GM19467 (cell line): Measurements from ENCODE around the gene MYO19.
"Not testable (repeated sequence)": the region's sequence is repeated elsewhere in the genome, so short reads cannot be mapped to it uniquely, and the experiment has no call there.

Source experiments
- ATAC-seq: cut with Tn5 transposase; IDR thresholded peaks from one replicate; pipeline ENCODE4 v1.9.1; 2021; ENCODE audit warnings: mild to moderate bottlenecking, moderate library complexity; ENCODE audit not compliant: unreplicated experiment

Gene MYO19

DNA sequence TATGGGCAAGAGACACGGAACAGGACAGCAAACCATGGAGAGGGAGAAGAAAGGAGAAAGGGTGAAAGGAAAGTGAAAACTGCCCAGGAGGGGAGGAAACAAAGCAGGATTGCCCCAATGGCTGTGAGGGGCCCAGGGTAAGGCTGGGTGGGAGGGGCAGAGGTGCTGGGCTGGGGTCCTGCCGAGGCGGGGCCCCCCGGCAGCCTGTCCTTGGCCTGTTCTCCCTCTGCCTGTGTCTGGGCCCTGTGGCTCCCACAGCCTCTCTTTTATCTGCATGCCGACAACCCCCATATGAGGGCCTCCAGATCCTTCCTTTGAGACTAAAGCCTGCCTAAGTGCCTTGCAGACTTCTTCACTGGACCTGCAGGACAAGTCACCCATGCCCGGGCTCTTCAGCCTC is 32.7 kb downstream of the MYO19 start:
- no peak for ATAC-seq

DNA sequence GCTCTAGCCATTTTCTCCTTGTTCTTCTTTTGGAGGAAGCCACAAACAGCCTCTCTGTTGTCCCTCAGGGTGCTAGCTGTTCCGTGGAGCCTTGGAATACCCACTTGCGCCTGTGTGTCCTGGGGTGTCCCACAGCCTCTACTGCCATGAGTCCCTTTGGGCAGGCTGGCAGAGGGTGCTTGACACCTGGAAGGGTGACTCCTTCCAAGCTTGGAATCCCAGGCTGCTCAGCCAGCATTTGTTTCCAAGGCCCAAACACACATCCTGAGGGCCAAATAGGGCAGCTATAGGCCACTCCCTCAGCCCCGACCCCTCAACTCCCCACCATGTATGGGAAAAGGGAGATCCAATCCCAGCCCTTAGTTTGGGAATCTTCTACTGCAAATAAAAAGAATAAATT is 33.3 kb downstream of the MYO19 start:
- no peak for ATAC-seq

DNA sequence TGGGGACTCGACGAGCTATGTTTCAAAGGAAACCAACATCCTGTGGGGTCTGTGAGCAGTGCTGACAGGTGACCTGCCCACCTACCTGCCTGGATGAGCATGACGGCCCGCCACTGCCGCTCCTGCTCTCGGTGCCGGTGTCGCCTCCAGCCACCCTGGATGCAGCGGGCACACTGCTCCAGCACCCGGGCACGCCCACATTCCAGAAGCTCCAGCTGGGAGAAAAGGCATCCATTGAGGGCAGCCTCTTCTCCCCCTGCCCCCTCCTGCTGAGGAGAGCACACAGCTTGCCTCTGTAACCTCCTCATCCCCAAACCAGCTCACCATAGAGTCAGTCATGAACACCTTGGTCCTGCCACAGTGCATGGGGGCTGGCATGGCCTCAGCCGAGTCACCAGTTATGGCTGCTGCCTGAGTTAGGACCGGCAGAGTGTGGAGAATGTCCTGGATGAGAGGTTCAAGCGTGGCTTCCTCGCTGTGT is 33.9 kb downstream of the MYO19 start:
- no peak for ATAC-seq

DNA sequence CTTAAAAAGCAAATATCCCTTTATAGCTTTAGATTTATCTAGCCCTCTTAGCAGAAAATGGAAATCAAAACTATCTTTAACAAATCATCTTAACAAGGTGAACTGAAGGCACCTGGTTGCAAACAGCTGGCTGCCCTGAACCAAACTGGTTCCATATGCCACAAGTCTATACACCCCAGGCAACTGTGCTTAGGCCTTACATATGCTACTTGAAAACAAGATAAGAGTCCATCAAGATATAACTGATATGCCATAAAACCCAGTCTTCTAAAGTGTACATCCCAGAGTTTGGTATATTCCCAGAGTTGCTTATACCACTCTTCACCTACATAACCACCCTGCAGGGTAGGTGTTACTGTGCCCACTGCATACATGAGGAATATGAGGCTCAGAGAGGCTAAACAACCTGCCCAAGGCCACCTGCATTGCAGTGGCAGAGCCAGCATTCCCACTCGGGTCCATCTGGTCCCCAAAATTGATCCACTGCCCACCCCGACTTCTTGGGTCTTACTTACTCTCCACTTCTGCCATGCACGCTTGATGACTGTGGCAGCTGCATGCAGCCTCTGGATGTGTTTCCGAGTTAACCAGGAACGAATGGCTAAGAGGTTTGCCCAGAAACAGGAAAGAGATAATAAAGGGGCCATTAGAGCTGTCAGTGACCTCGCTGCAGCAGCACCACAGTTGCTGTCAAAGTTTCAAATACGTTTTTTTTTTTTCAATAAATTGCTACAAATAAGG is 35.9 kb downstream of the MYO19 start:
- no peak for ATAC-seq

DNA sequence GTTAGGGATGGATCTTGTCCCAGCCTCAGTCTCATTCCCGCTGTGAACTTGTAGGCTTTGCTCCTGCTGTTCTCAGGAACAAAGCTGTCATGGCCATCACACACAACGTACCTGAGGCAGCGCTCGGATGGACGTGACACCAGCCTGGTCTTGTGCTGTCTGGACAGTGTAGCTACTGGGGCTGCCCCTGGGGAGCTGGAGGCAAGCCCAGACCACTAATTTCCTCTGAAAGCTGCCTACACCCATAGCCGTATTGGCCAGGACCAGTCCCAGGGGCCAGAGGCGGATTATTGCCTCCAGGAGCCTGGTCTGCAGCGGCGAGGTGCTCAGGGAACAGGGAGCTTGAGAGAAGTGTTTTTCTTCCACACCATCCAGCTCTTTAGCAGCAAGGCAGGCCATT is 36.5 kb downstream of the MYO19 start:
- ATAC-seq: no peak

DNA sequence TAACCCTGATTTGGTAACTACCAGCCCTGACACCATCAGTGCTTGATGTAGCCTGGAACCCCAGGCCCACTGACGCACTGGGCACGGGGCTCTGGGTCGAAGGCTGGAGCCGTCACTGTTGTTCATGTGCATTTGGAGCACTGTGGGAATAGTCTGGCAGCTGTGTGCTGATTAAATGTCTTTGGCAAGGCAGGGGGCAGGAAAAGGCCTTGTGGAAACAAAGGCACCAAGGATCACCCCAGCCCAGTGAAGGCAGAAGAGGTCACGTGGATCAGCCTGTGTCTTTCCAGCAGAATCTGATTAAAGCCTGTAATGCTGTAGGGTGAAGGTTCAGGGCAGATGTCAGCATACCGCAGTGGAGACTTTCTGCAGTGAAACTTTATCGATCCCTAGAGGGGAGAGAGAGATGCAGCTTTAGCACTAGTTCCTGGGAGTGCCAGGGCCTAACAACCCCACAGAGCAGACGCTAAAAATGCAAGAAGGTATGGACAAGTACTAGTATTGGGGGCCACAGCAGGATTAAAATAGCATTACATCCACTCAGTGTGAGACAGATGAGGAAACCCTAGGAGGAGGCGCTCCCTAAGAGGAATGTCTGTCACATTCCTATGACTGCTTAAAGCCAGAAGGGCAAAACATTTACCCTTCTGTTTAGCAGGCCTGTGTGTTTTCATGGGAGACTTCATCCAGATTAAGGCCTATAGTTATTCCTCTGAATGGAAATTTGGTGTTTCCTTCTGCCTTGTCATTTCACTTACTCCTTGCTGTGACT is 38.5 kb downstream of the MYO19 start:
- no peak for ATAC-seq

DNA sequence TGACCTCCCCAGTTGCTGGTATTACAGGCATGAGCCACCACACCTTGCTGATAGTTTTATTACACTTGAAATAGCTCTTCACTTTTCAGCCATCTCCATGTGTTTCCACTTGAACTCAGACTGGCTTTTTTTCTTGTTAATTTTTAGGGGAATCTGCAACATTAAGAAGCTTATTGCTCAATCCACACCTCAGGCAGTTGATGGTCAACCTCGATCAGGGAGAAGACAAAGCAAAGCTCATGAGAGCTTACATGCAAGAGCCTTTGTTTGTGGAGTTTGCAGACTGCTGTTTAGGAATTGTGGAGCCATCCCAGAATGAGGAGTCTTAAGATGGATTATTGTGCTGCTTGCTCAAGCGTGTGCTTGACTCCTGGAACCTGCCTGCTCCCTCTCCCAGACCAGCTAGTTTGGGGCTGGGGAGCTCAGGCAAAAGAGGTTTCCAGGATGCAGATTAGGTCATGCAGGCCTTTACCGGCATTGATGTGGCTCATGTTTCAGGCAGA is 39.5 kb downstream of the MYO19 start:
- no peak for ATAC-seq

DNA sequence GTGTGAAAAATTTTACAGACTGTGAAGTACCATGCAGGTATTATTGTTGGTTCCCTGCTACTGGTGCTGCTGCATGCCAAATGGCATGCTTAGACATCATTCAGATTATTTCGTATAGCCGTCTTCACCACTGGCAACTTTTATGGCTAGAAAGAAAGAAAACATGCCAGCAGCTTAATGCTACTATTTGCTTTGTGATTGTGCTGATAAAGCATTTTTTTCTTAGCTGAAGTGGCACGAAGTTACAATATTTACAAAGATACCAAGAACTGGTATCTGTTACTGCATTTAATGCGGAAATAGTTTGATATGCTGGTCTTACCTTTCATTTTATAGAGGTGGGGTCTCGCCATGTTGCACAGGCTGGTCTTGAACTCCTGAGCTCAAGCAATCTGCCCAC is 40.0 kb downstream of the MYO19 start:
- ATAC-seq: no peak

DNA sequence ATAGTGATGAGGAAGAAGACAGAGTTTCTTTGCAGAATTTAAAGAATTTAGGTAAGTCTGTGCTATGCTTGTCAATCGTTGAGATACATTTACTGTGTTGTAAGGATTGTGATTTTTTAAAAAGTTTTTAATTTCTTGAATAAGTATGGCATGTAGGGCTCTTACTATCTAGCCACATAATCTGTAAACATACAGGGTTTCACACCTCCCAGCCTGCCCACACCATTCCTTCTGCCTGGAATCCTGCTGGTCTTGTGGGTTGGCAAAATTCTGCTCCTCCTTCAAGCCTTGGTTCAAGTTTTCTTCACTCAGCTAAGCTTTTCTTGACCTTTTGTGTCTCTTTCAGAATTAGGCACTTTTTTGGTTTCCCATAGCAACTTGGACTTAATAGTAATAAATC is 40.7 kb downstream of the MYO19 start:
- no peak for ATAC-seq

DNA sequence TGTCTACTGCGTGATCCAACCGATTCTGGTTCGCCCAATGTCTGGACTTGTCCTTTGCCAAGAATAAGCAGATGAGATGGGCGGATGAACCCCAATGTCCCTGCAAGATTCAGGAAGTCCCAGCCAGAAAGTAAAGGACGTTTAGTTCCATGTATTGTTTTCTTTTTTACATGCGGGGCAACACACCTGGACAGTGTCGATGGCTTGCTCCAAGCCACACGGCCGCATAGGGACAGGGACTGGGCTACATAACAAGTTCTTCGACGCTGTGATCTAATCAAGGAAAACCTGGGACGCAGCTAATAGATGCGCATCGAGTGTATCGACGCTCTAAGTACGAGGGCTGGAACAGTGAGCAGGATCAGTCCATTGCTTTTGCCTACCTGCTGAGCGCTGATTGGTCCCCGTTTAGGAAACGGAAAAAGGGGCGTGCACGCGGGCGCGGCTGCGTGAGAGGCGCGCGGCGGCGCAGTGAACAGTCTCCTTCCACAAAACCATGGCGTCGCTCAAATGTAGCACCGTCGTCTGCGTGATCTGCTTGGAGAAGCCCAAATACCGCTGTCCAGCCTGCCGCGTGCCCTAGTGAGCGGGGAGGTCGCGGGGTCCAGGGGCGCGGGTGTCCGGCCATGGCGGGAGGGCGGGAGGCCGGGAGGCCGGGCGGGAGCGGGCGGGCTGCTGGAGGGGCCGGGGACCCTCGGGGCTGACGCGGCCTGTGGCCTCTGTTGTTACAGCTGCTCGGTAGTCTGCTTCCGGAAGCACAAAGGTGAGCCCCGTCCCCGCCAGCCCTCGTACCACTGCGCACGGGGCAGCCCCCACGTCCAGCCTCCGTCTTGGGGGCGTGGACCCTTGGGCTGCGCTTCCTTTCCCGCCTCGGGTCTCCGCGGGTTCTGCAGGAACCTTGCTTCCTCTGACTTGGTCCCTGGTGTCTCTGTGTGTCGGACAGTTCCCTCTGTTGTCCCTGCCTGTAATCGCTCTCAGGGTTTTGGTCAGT is 48.2 kb downstream of the MYO19 start, which contains the start of gene ZNHIT3:
TSS of gene ZNHIT3 (plus strand) at position 478 of the 991 bp plus-strand sequence. CDS start at position 497, 19 bp downstream.
- ATAC-seq: peak; percentile 90

DNA sequence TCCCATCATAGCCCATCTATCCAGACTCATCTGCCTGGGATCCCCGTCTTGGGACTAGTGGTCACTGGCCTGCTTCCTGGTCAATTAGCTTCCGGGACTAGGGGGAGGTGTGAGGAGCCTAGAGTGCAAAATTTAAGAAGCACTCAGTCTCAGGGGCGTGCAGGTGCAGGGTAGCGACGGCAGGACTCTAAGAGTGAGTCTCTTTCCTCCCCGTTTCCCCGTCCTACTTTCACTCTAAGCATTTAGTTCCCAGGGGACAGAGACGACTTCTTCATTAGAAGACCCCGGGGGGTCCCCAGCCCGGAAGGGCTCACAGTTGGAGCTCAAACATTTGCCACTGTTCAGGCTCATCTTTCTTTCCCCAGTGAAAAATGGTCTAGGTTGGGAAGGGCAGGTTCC is 48.9 kb downstream of the MYO19 start:
- ATAC-seq: no peak

DNA sequence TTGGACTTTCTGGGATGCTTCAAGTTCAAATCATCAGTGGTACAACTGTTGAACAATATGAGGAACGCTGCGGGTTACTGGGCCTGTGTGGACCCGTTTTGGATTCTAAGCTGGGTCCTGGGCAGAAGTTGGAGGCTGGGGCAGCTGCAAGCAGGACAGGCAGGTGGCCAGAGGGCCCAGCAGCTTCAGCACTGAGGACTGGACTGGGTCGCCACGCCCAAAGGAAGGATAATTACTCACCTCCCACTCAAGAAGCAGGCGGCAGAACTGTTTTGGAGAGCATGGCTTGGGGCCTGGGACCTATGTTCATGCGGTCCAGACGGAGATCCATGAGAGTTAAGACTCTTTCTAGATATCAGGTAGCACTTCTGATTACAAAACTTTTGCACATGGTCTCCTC is 49.6 kb downstream of the MYO19 start:
- no peak for ATAC-seq

DNA sequence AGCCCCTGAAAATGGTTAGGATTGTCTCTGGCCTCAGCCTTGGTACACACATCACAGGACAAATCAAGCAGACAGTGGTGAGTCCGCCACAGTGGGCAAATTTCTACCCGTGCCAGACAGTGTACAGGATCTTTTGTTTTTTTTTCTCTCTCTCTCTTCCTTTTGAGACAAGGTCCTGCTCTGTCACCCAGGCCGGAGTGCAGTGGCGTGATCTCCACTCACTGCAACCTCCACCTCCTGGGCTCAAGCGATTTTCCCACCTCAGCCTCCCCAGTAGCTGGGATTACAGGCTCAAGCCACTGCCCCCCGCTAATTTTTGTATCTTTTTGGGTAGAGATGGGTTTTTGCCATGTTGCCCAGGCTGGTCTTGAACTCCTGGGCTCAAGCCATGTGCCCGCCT is 50.6 kb downstream of the MYO19 start:
- ATAC-seq: not testable (repeated sequence)

DNA sequence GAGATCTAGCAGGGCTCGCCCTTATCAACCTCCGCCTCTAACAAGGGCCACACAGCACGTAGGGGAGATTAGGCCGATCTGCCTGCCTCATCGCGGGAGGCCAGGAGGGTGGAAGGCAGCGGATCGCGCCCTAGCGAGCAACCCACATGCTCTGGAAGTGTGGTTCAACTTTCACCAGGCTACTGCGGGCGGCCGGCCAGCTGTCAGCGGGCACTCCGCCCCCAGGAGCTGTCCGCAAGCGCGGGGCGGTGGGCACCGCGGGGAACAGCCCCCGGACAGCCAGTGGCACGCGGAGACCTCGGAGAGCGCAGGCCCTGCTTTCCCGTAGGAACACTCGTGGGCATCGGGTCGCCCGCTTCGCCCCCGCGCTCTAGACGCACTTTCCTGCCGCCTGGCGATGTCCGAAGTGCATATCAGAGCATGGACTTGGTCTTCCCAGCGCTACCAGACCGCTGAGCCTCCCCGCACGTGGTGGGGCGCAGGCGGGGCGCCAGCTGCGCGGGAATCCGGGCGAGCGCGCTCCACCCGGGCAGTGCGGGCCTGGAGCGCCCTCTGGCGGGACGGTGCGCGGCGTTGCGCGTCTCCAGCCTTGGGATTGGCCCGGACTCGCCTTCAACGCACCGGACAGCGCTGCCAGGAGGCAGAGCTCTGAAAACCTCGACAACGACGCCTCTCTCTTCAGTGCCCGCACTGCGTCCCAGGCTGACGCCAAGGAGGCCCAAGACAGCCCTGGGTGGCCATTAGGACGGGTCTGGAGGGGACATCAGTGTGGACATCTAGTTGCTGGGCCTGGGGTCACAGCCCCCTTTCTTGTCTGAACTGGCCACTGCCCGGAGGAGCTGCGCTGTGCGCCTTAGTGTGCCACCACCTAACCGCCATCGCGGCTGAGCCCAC is 51.8 kb downstream of the MYO19 start:
- ATAC-seq: no peak

DNA sequence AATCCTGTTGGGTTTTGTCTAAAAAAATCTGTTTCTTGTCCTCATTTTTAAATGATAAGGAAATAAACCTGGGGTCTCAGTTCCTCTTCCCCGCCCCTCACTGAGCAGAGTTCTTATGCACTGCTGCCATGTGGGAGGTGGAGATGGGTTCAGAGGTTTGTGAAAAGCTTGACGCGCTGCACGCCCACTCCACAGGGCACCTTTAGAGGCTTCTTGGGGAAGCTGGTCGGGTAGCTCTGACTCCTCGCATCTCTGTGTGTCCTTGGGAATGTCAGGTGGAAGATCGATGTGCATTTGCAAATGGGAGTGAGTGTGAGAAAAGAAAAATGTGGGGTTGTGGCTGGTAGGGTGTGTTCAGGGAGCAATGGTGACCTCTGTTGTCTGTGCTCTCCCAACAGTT is 52.8 kb downstream of the MYO19 start:
- ATAC-seq: no peak

DNA sequence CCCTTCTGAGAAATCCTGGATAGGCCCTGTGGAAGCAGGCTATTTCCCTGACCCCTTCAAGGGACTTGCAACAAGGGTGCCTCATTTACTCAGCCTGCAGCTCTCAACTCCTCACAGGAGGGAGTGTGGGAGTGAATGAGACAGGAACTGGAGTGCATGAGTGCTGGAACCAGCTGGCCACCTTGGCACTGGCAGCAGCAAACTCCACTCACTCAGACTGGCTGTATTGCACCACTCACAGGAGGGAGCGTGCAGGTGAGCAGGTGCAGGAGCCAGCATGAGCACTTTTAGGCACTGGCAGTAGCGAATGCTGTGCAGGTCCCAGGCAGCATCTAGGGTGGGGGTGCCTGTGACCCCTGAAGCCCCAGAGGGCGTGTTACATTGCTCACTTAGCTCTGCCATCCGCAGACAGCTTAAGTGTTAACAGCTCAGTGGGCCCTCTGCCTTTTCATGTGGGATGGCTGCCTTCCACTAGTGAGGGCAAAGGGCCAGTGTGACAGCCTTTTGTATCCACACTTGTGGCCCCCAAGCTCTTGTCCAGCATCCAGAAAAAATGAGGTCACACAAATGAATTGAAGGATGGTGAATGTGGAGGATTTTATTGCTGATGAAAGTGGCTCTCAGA is 59.2 kb downstream of the MYO19 start:
- no peak for ATAC-seq

DNA sequence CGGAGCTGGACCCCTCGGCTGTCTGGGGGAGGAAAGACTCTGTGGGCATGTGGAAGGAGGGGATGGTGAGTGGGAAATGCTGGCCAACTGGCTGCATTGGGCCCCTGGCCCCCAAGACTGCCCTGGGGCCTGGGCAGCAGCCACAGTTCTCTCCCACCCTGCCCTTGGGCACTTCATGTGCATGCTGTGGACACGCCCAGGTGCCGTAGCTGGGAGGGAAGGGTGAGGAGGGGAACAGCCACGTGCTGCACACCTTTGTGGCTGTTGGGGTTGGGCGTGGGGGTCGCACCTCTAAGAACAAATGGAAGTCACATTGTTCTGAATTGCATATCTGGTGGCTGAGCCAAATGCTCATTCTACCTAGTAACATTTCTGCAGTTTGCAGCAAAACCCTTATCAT is 60.1 kb downstream of the MYO19 start:
- no peak for ATAC-seq

DNA sequence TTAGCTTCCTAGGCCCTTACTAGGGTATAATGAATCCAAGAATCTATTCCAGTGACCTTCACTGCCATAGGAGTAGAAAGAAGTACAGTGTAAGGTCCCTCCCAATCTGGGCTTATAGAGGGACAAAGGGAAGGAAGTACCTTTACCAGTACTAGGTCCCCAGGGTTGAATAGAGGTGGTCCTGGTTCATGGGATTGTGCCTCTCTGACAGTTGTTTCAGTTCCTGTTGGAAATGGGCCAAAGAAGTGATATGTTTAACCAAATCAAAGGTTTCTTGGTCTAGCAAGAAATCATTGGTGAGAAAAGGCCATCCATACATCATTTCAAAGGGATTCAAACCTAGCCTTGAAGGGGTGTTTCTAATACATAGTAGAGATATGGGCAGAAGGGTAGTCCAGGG is 64.2 kb downstream of the MYO19 start:
- ATAC-seq: no peak

DNA sequence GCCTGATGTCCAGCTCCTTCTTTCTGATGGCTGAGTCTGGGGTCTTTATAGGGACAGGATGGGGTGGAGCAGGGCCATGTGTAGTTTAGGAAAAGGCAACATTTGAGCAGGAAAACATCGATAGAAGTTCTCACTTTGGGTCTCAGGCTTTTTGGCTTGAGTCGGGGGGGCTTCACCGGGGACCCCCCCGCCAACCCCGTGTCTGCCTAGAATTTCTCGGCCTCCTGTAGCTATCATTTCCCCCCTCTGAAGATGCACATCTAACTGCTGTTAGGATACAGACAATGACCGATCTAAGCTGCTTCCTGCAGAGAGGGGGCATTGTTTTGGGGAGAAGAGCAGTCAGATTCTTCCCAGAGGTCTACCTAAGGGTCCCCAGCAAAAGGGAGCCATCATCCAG is 64.9 kb downstream of the MYO19 start:
- ATAC-seq: no peak
